ENCODE measurements around the gene SLC23A3.

The SLC23A3 gene

DNA sequence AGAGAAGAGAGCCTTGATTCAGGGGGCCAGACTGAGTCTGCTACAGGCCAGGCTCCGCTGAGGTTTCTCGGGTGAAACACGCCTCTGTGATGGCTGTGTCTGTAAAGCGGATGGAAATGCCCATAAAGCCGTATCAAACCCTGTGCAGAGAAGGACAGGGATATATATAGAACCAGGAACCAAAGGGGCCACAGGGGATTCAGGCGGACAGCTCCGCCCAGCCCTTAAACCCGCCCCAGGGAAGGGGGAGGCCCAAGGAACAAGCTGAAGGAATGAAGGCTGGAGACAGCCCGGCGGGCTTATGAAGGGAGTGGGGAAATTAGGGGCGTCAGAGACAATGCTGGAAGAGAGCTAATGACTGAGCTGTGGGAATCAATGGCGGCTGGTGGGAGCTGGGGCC is 51.3 kb downstream of the SLC23A3 start:
- H4K20me1 ChIP-seq (ENCODE audit: low read depth, low read length), result 0 out of 2 replicates have a peak, but pooled peaks cover 5% of the 10 kb centered on the region
- H3K4me3 ChIP-seq (ENCODE audit: insufficient read depth, low read length, poor library complexity, severe bottlenecking), result no peak overlapping the region
- H2AFZ ChIP-seq (ENCODE audit: low read depth, low read length, severe bottlenecking), result no peak overlapping the region
- H3K9me2 ChIP-seq (replicated peaks; ENCODE audit: insufficient read depth, low read length), result no peaks in the 10 kb centered on the region
- no peaks in the 10 kb centered on the region for H3K27me3 ChIP-seq (ENCODE audit: low read length)
- no peaks in the 10 kb centered on the region for H3K9me3 ChIP-seq (ENCODE audit: insufficient read depth, low read length)
- no peaks in the 10 kb centered on the region for H3F3A ChIP-seq (ENCODE audit: insufficient read depth)
- no peak for TF ChIP-seq EZH2phosphoT487 (conservative IDR thresholded peaks at IDR 0.05; ENCODE audit: low read length)
- no peak overlapping the region for H3K9ac ChIP-seq (ENCODE audit: low read length)
- H3K36me3 ChIP-seq (ENCODE audit: low read length), result no peaks in the 10 kb centered on the region
- no peak overlapping the region for H3K4me2 ChIP-seq (ENCODE audit: low read depth, low read length, poor library complexity, severe bottlenecking)
- H3K27ac ChIP-seq (ENCODE audit: low read depth, low read length), result no peak overlapping the region
- no peaks in the 10 kb centered on the region for H3K79me2 ChIP-seq (ENCODE audit: insufficient read depth, low read length)

GRCh38 chr2:219116776-219117646 is 52.8 kb downstream of the SLC23A3 start:
- Histone ChIP-seq H3K79me2 (ENCODE audit: insufficient read depth, low read length) (no peaks in the 10 kb centered on the region), H3K36me3 (ENCODE audit: low read length) (no peaks in the 10 kb centered on the region), H3K9me3 (ENCODE audit: insufficient read depth, low read length) (no peaks in the 10 kb centered on the region), H3K9ac (ENCODE audit: low read length) (no peak overlapping the region), H4K20me1 (ENCODE audit: low read depth, low read length) (0 out of 2 replicates have a peak, but pooled peaks cover 5% of the 10 kb centered on the region), H3K27me3 (ENCODE audit: low read length) (no peaks in the 10 kb centered on the region), H3K27ac (ENCODE audit: low read depth, low read length) (no peak overlapping the region), H2AFZ (ENCODE audit: low read depth, low read length, severe bottlenecking) (no peak overlapping the region), H3K4me3 (ENCODE audit: insufficient read depth, low read length, poor library complexity, severe bottlenecking) (no peak overlapping the region), H3F3A (ENCODE audit: insufficient read depth) (no peaks in the 10 kb centered on the region), H3K4me2 (ENCODE audit: low read depth, low read length, poor library complexity, severe bottlenecking) (no peak overlapping the region), H3K9me2 (replicated peaks; ENCODE audit: insufficient read depth, low read length) (no peaks in the 10 kb centered on the region)
- no peak for TF ChIP-seq EZH2phosphoT487 (conservative IDR thresholded peaks at IDR 0.05; ENCODE audit: low read length)
- no peak for TF ChIP-seq CTCF (IDR thresholded peaks at IDR 0.05; ENCODE audit: insufficient read depth, low read length, poor library complexity, severe bottlenecking)

GRCh38 chr2:219112651-219113338 is 57.0 kb downstream of the SLC23A3 start:
- TF ChIP-seq CTCF (IDR thresholded peaks at IDR 0.05; ENCODE audit: insufficient read depth, low read length, poor library complexity, severe bottlenecking) (no peak), EZH2phosphoT487 (conservative IDR thresholded peaks at IDR 0.05; ENCODE audit: low read length) (no peak)
- Histone ChIP-seq H3K9me3 (ENCODE audit: insufficient read depth, low read length) (no peaks in the 10 kb centered on the region), H3K36me3 (ENCODE audit: low read length) (no peaks in the 10 kb centered on the region), H3K9ac (ENCODE audit: low read length) (no peak overlapping the region), H2AFZ (ENCODE audit: low read depth, low read length, severe bottlenecking) (no peak overlapping the region), H3K4me2 (ENCODE audit: low read depth, low read length, poor library complexity, severe bottlenecking) (no peak overlapping the region), H3F3A (ENCODE audit: insufficient read depth) (no peaks in the 10 kb centered on the region), H3K27ac (ENCODE audit: low read depth, low read length) (no peak overlapping the region), H3K4me3 (ENCODE audit: insufficient read depth, low read length, poor library complexity, severe bottlenecking) (no peak overlapping the region), H3K27me3 (ENCODE audit: low read length) (no peaks in the 10 kb centered on the region), H4K20me1 (ENCODE audit: low read depth, low read length) (no peaks in the 10 kb centered on the region), H3K79me2 (ENCODE audit: insufficient read depth, low read length) (no peaks in the 10 kb centered on the region), H3K9me2 (replicated peaks; ENCODE audit: insufficient read depth, low read length) (no peaks in the 10 kb centered on the region)

GRCh38 chr2:219112062-219112406 is 57.8 kb downstream of the SLC23A3 start:
- no peaks in the 10 kb centered on the region for H3K9me3 ChIP-seq (ENCODE audit: insufficient read depth, low read length)
- no peaks in the 10 kb centered on the region for H3K27me3 ChIP-seq (ENCODE audit: low read length)

More at GRCh38 chr2:219112062-219112406, 57.8 kb downstream of the SLC23A3 start:
- no peak overlapping the region for H2AFZ ChIP-seq (ENCODE audit: low read depth, low read length, severe bottlenecking)
- H3K27ac ChIP-seq (ENCODE audit: low read depth, low read length), result no peak overlapping the region
- H3K9ac ChIP-seq (ENCODE audit: low read length), result no peak overlapping the region
- TF ChIP-seq EZH2phosphoT487 (conservative IDR thresholded peaks at IDR 0.05; ENCODE audit: low read length) (no peak), CTCF (IDR thresholded peaks at IDR 0.05; ENCODE audit: insufficient read depth, low read length, poor library complexity, severe bottlenecking) (no peak)
- no peaks in the 10 kb centered on the region for H4K20me1 ChIP-seq (ENCODE audit: low read depth, low read length)
- H3K79me2 ChIP-seq (ENCODE audit: insufficient read depth, low read length), result no peaks in the 10 kb centered on the region
- H3K4me2 ChIP-seq (ENCODE audit: low read depth, low read length, poor library complexity, severe bottlenecking), result no peak overlapping the region
- no peaks in the 10 kb centered on the region for H3K36me3 ChIP-seq (ENCODE audit: low read length)
- H3F3A ChIP-seq (ENCODE audit: insufficient read depth), result no peaks in the 10 kb centered on the region
- no peak overlapping the region for H3K4me3 ChIP-seq (ENCODE audit: insufficient read depth, low read length, poor library complexity, severe bottlenecking)
- H3K9me2 ChIP-seq (replicated peaks; ENCODE audit: insufficient read depth, low read length), result no peaks in the 10 kb centered on the region

Measured in SU-DHL-6 (cell line).